ENCODE results near the gene FAM156A. TPM values are rescaled to one million over a fixed set of nuclear protein-coding genes. Genes with fewer than 3 reads are reported as not detected.

FAM156A gene
- total and polyA plus RNA-seq, 2 of the 4 experiments (the other 2 are of a cell fraction), result 7.5 to 39.2 TPM

- no peaks in the 10 kb centered on the region; the same call in 1 of the 2 replicates for H3K27me3 ChIP-seq (ENCODE audit: control insufficient read depth, insufficient read depth, low read length)
- H3K56ac ChIP-seq (ENCODE audit: extremely low read depth, insufficient read depth, low read length), result no peak overlapping the region
- H3K79me1 ChIP-seq (ENCODE audit: low read depth in 1 of 2, low read length in 2 of 2), result peaks cover 0 to 13% of the 10 kb centered on the region in 2 experiments; a peak in 1 of 4 replicates
- CTCF ChIA-PET, result interaction anchor here (0.6 to 1.1 kb wide), 2 partner anchors 8 to 11 kb away, joined by 3 read pairs; no protein-coding TSS in a partner anchor
- H4K5ac ChIP-seq (ENCODE audit: low read depth, low read length), result no peak overlapping the region
- H3K9me1 ChIP-seq (ENCODE audit: insufficient read depth, low read length), result no peaks in the 10 kb centered on the region
- no peak overlapping the region for H4K8ac ChIP-seq (ENCODE audit: low read depth in 2 of 2, low read length in 2 of 2)
- H2BK120ac ChIP-seq (ENCODE audit: low read depth, low read length), result no peak overlapping the region
- no peak overlapping the region for H3K18ac ChIP-seq (ENCODE audit: low read depth, low read length)
- H3K36me3 ChIP-seq (ENCODE audit: control insufficient read depth, insufficient read depth, low read length), result no peaks in the 10 kb centered on the region
- no peaks in the 10 kb centered on the region for H4K20me1 ChIP-seq (ENCODE audit: insufficient read depth, low read length)
- peak overlapping the region; percentile 32 for H2AFZ ChIP-seq (replicated peaks; ENCODE audit: low read length, poor library complexity)
- H2BK20ac ChIP-seq (ENCODE audit: low read depth, low read length), result no peak overlapping the region
- TF ChIP-seq RAD21 (IDR thresholded peaks at IDR 0.05; ENCODE audit: low read length) (no peak), CHD1 (IDR thresholded peaks at IDR 0.05; ENCODE audit: low read depth, low read length) (no peak)
- TF ChIP-seq, protein P1, sequence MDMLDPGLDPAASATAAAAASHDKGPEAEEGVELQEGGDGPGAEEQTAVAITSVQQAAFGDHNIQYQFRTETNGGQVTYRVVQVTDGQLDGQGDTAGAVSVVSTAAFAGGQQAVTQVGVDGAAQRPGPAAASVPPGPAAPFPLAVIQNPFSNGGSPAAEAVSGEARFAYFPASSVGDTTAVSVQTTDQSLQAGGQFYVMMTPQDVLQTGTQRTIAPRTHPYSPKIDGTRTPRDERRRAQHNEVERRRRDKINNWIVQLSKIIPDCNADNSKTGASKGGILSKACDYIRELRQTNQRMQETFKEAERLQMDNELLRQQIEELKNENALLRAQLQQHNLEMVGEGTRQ (IDR thresholded peaks at IDR 0.05; ENCODE audit: low read depth, low read length), result no peak
- no peak overlapping the region for H3K4ac ChIP-seq (ENCODE audit: low read depth, low read length)
- peak overlapping the region; percentile 85 for H2AK9ac ChIP-seq (replicated peaks; ENCODE audit: low read depth, low read length, poor library complexity)
- ATAC-seq (ENCODE audit: low read depth), result peak; percentile 44
- no peak overlapping the region for H3K4me2 ChIP-seq (ENCODE audit: low read depth, low read length)
- H2BK15ac ChIP-seq (ENCODE audit: low read depth, low read length), result no peak overlapping the region
- H3K4me1 ChIP-seq (ENCODE audit: control insufficient read depth, insufficient read depth, low read length), result peaks cover 2% of the 10 kb centered on the region; the same call in 1 of the 2 replicates
- WGBS, 2 experiments (ENCODE audit: extremely low coverage in 2 of 2, insufficient read length in 1 of 2), result no CpG with 5 or more reads among the region's 14 CpGs
- intact Hi-C loops (cut with micrococcal nuclease), result no loop called here
- H3K14ac ChIP-seq (replicated peaks; ENCODE audit: low read depth, low read length), result no peak overlapping the region
- no TSS peak for BruUV-seq (replicated peaks)
- no peaks in the 10 kb centered on the region for H3K9me3 ChIP-seq (ENCODE audit: control insufficient read depth, insufficient read depth, low read length)
- no peak overlapping the region for H3K23ac ChIP-seq (ENCODE audit: low read depth, low read length)
- POLR2A ChIA-PET (ENCODE audit: unreplicated experiment), result no interaction called here
- dilution Hi-C loops (cut with HindIII; ENCODE audit: low sequenced_read_pairs, unreplicated experiment), result no loop called here
- H3K27ac ChIP-seq (ENCODE audit: insufficient read depth, low read length), result no peak overlapping the region
- no peak overlapping the region for H2BK5ac ChIP-seq (ENCODE audit: low read depth, low read length, poor library complexity, severe bottlenecking)
- H4K91ac ChIP-seq (ENCODE audit: insufficient read depth, low read depth, low read length), result no peak overlapping the region
- H3K9ac ChIP-seq (ENCODE audit: low read depth, low read length), result no peak overlapping the region
- DNase-seq, result no peak
- no peak overlapping the region for H3K4me3 ChIP-seq (ENCODE audit: insufficient read depth, low read depth, low read length)
- peak overlapping the region; percentile 67; the same call in 1 of the 2 replicates for H2AK5ac ChIP-seq (ENCODE audit: low read depth, low read length)
- in situ Hi-C loops (cut with MboI; ENCODE audit: low sequenced_read_pairs), result loop anchor here (25.0 kb wide), 1 partner anchor 402 kb away; no protein-coding TSS in a partner anchor
Measured at GRCh38 chrX:52988985-52989917, 30.9 kb upstream of the FAM156A start.

Measured in IMR-90 (cell line).